HG02981 (cell line): ENCODE results near the gene MALSU1.

ENCODE experiments used
- ATAC-seq: cut with Tn5 transposase; IDR thresholded peaks from one replicate; pipeline ENCODE4 v1.9.1; 2021; ENCODE audit warnings: mild to moderate bottlenecking, moderate library complexity; ENCODE audit not compliant: unreplicated experiment

Gene MALSU1

DNA sequence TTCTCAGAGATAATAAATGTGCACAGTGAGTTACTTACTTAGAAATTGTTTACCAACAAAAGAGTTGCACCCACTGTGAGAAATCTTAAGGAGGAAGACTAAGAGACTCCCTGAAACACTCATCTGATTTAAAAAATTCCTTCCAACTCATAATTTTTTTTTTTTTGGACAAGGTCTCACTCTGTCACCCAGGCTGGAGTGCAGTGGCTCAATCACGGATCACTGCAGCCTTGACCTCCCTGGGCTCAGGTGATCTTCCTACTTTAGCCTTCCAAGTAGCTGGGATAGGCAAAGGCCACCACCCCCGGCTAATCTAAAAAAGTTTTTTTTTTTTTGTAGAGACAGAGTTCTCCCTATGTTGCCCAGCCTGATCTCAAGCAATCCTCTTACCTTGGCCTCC lies 36.0 kb downstream of the MALSU1 start:
- no peak for ATAC-seq

DNA sequence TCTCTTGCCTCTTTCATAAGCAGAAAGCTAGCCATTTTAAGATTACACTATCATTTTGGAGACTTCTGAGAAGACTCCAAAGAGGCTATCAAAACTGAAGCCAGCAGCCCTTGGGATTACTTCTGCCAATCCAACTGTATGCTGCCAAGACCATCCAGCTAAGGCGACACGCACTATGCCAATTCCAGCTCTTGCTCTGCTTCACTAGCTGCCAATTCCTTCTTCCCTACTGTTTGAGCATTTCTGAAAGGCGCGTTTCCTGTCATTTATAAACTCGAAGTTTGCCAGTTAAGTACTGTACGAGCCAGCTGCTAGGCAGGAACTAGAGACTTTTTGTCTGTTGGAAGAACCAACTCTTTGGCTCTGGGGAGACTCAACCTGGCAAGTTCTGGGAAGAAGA lies 36.5 kb downstream of the MALSU1 start:
- ATAC-seq = no peak

DNA sequence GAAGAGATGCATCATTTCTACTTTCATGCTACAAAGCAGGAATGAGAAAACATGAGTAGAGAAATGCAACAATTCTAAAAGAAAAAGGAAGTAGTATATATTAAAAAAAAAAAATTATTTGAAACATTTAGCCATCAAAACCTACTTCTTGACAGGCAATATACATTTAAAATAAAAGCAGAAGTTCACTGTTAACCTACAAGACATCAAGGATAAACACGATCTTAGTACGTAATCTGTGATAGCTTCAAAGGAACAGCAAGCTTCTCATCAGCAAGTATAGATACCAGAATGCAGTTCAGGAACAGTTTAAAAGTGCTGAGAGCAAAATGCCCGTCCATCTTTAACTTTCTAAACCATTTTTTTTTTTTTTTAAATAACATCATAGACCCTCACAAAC lies 36.9 kb downstream of the MALSU1 start:
- no peak for ATAC-seq

DNA sequence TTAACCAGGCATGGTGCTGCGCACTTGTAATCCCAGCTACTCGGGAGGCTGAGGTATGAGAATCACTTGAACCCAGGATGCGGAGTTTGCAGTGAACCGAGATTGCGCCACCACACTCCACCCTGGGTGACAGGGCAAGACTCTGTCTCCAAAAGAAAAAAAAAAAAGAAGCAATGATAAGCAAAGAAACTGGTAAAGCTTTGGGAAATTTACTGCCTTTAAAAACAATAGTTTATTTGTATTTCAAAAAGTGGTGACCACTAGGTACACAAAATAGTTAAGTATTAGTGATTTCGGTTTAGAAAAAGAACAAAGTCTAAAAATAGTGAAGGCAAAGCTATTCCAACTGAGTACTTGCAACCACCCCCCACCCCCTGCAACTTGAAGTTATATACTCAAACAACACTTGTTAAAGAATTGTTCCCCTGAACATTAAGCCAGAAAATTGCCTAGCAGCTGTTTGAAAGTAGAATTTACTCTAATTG lies 37.7 kb downstream of the MALSU1 start:
- no peak for ATAC-seq

DNA sequence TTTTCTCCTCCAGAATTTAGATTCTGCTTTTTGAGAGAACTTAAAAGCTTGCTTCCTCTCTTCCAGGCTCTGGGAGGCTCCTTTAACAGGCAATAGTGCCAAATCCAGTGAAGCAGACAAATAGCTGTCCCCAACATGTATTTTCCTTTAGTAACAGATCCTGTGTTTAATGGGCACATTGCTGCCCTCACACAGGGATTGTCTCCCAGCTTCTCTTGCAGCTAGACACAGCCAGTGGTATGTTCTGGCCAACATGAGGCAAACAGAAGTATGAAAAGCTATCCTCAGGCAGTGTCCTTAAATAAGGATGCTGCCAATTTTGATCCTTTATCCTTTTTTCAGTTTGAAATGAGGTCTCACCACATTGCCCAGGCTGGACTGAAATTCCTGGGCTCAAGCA lies 38.2 kb downstream of the MALSU1 start:
- no peak for ATAC-seq

DNA sequence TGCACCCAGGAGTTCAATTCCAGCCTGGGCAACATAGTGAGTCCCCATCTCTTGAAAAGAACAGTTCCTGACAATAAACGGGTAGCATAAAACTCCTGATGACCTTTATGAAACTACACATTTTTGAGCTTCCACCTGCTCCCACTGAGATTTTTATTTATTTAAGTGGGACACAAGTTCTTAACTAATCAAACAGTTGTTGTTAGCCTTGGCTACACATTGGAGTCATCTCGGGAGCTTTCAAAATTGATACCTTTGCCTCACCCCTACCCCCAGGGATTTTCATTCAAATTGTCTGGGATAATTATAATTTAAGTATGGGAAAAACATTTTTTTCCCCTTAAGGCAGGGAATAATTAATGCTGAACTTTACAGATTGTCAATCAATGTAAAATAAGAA lies 39.3 kb downstream of the MALSU1 start:
- ATAC-seq = no peak

DNA sequence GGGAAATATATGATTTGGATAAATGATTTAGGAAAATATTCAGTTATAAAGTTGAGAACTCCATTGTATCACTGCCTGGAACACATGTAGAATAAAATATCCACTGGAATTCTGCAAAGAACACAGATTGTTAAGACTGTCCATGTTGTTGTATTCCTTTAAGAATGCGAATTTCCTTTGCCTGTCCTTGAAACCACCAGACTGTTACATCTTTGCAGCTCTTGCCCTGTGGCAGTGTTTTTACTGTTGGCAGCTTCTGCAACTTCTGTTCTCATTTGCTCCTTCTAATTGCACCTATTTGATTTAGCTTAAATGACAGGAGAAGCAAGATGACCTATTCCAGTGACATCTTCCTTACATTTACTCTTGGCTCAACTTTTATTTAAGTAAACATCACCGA lies 39.7 kb downstream of the MALSU1 start:
- ATAC-seq = no peak

DNA sequence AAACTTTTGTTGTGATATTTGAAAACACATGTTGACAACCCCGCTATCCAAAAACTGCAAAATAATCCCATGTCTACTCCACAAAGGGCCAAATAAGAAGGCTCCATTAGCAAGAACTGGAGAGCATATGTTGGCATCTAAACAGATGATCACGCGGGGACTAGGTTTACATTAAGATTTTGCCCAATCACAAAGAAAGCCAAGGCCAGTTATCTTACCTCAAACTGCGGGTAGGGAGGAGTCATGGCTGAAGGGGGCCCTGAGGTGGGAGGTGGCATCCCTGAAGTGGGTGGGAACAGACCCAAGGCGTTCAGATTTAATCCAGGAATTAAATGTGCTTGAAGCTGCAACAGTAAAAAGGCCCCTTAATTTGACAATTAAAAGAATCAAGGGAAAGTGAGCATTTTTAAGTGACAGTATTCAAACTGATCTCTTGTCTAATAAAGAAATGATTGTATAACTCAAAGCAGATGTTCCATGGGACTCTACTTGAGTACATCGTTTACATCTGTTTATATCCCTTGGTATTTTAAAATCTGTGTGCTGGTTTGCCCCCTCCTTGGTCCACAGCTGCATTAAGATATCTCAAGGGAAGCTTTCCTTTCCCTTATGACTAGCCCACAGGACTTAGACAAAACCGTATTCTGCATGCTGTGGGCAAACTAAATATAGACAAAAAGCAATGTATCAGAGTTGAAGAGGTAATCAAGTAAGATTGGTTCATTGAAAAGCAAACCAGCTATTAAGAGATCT lies 42.9 kb downstream of the MALSU1 start:
- ATAC-seq = no peak

DNA sequence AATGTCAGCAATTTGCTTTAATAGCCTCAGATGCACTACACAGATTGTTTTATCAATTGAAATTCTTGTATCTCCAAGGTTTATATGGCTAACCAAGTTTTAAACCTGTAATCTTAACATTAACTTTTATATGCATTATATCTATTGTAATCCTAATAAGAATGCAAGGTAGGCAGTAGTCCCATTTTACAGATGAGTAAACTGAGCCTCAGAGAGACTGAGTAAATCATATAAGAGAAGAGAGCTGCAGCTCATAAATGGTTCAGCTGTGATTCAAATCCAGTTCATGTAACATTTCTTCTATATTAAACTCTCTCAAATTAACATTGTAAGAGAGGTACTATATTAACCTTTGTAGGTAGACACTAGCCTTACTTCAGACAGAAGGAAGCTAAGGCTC lies 44.0 kb downstream of the MALSU1 start:
- ATAC-seq = no peak

DNA sequence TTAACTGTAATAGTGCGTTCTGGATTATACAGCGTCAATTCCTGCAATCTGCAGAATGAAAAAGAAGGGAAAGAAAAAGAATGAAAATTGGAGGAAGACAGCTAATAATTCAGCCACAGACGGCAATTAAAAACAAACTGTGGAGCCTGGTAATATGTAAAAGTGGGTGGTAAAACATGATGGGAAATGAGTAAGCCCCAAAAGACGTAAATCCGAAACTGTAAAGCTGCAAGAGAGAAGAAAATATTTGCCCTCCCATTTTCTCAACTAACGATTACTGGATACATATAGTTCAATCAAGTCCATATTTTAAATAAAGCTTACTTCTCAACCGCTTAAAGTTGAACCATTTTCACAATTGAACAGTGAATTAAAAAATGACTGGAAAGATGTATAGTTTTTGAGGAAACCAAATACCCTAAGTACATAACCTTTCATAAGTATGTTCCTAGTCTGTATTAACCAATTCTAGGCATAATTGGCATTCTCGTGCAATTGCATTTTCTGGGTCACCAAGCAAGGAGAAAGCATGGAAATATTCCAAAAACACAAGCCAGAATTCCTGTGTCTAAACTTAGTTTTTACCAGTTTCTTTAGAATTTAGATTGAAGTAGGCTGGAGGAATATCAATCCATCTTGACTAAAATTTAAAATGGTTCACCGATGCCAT lies 44.8 kb downstream of the MALSU1 start:
- no peak for ATAC-seq

DNA sequence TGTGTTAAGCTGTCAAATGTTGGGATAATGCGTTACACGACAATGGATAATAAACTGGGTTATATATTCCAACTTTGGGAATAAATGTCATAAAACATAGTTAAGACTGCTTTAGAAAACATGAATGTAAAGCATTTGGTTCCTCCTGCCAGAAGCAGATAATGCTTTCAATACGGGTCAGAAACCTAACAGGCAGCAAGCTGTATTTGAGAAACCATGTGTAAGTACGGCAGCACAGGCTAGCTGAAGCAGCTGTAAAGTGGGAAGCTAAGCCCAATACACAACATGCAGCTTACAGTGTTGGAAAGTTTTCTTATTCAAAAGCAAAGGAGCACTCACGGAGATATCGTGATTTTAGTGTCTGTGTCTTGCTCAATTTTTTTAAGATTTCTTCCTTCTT lies 46.5 kb downstream of the MALSU1 start:
- no peak for ATAC-seq

DNA sequence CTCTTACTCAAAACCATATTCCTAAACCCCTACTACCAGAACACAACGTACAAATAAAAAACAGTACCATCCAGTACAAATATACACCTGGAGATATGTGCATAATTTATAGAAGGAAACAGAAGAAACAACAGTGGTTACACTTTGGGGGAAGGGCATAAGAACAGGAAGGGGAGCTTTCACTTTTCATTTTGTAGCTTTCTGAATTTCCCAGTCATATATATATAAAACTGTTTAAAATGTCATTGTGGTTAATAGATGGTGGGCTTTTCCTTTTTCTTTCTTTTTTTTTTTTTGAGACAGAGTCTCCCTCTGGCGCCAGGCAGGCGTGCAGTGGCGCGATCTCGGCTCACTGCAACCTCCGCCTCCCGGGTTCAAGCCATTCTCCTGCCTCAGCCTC lies 47.2 kb downstream of the MALSU1 start:
- no peak for ATAC-seq

DNA sequence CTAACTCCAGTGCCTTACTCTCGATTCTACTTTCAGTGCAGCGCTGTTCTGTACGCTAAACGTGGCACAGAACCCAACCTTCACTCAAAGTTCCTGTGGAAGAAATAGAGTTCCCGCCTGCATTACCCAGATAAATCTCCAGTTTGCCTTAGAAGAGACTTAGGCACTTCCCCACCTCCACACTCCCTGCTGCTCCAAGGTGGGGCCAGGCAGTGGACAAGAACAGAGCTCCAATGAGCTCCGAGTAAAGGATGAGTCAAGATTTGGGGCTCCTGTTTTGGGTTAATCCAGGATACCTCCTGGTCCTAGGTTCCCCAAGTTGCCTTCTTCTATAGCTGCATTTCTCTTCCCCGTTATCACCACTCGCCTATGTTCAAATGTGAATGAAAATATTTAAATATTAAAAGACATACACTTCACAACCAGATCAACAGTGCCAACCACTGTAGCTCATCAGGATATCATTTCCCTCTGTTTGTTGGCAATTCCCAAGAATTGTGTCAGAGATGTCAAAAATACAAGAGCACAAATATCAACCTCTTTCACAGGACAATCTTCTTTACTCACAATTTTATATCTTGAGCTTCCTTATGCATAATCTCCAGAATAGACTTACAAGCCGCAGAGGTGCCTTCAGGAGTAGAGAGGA lies 48.0 kb downstream of the MALSU1 start:
- no peak for ATAC-seq

DNA sequence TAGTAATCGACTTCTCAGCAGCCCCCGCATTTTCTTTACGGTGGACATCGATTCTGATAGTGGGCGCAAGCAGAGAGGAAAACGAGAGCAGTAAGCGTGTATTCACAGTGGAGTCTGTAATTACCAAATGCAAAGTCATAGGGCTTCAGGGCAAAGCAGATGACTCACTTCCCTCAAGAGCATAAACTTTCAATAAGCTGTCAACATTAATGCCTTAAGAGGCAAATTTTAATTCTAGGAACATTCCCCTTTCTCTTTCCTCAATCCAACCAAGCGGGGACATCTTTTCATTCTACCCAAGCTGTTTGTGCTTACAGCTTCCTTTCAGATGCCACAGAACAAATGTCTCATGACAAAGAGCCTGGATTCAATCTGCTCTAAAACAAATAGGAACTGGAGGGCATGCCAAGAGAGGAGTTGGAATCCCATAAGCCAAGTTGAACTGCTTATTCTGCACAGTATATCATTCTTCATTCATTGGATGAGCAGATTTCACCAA lies 48.6 kb downstream of the MALSU1 start:
- no peak for ATAC-seq

DNA sequence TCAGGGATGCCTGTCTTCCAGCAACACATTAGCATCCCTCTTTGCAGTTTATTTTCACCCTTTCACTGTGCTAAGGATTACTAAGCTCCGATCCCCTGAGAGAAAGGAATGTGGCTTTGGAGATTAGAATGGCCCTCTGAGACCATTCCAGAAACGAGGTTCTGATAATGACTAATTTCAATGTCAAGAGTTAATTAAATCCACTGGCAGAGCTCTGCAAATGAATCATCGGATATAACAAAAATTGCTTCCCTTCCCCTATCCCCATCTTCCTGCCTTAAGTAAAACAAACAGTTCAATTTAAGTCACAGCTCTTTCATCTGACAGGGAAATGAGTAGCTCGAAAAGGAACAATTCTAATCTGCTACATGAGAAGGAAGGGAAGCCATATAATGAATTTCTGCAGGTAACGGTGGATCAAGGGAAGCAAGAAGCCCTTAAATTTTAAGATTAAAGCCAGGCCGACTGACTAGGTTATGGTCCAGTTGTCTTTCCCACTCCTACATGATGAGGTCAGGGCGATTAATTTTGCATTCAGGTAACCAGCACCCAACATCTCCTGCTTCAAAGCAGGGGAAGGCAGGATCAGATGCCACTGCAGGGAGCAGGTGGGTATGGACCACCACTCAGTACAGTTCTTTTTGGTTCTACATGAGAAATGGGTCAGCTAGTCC lies 50.5 kb downstream of the MALSU1 start:
- ATAC-seq = no peak

DNA sequence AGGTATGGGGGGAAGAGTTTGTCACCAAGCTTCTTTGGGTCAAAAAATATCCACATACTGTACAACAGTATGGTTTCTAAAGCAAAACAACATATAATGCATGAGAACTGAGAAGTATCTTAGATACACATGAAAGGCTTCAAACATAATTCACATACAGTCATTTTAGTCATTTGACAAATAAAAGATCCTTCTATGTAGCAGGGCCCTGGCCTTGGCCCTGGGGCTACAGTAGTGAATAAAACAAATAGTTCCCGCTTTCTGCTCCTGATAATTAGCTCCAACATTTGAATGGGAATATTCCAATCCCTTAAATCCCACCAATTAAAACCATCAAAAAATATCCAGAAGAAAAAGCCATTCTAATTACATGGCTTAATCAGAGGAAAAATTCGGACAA lies 51.3 kb downstream of the MALSU1 start:
- ATAC-seq = no peak

DNA sequence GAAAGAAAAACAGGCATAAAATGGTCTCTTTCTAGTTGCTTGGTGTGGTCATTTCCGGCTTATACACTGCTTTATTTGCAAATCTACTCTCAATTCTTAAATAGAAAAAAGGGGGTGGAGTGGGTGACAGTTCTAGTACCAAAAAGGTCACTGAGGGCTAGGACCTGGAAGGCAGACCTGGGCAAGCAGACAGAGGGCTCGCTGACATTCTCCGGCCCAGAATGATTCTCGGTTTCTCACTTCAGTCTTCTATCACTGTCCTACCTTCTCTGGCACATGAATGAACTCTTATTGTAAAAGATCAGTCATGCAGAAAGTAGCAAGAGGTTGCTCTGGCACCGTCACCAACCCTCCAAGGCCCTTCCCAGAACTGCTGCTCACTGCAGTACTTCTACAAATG lies 54.0 kb downstream of the MALSU1 start:
- no peak for ATAC-seq

DNA sequence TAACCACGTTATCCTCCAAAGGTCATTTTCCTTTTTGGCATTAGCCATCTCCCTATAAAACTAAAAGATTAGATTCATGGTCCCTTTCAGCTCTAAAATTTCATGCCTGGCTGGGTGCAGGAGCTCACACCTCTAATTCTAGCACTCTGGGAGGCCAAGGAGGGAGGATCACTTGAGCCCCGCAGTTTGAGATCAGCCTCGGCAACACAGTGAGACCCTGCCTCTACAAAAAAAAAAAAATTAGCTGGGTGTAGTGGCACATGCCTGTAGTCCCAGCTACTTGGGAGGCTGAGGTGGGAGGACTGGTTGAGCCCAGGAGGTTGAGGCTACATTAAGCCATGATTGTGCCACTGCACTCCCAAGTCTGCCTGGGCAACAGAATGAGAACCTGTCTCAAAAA lies 57.0 kb downstream of the MALSU1 start:
- no peak for ATAC-seq

DNA sequence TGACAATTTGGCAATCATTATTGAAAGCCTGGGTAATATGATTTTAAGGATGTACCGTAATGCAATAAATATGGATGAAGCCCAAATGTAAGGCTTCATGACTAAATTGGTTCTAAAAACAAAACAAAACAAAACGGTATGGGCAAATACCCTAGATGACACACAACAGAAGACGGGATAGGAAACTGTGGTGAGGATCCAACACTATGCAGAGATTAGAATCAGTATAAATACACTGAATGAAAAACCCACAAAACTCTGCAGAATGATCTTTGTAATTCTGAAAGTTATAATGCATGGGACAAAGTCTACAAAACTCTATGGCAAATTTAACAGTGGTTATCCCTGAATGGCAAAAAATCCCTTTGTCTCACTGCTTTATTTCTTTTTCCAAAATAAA lies 57.6 kb downstream of the MALSU1 start:
- ATAC-seq = no peak

DNA sequence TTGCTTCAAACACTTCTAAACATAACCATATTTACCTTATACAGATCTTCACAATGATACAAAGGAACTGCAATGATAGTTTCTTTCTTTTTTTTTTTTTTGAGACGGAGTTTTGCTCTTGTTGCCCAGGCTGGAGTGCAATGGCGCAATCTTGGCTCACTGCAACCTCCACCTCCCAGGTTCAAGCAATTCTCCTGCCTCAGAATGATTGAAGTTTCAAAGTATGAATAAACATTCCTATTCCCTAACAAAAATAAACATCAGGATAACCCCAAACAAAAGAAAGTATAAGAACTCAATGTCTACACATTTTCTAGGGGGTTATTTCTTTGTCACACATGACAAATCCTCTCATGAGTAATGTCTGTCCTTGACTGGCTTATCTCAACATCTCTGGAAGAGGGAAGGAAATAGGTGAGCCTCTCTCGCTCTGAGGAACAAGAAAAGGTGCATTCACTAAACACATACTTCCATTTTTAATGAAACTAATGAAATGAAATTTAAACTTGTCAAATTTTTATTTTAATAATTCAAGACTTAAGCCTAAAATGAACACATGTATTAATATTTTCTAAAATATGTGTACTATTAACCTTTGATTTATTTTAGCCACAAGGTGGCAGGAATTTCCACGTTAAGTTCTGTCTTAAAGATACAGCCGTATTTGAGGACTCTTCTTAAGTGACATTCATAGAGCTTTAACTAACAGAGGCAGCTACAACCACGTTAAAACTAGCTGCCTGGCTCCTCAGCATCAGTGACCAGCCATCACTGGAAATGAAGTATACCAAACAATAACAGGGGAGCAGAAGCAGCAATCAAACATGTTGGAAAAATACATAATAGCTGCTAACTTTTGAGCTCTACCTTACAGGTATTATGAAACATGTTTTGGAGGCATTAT lies 58.3 kb downstream of the MALSU1 start:
- ATAC-seq = no peak
